OCI-LY7 (cell line): ENCODE results near the gene ZNF490. TPM values are rescaled to one million over a fixed set of nuclear protein-coding genes. Genes with fewer than 3 reads are reported as not detected.

ENCODE experiments used
- BruUV-seq: library from RNA; stranded (reverse); fragments of 400-500 nt; replicated peaks from 2 replicates; lab custom pipeline; 2021; lab: Mats Ljungman, UMichigan
- CTCF ChIA-PET: fragments of 300-600 bp; sonication (Branson Sonifier 250); formaldehyde crosslinking; loops from one replicate; lab custom pipeline; 2022; ENCODE audit warnings: antibody characterized with exemption; ENCODE audit not compliant: unreplicated experiment; lab: Charles Lee
- POLR2A ChIA-PET: fragments of 300-600 bp; sonication (Branson Sonifier 250); formaldehyde crosslinking; loops from one replicate; lab custom pipeline; 2022; ENCODE audit warnings: antibody characterized with exemption; lab: Charles Lee
- DNase-seq: peaks from one replicate; pipeline ENCODE4 v3.0.0-alpha.2; 2015; ENCODE audit warnings: low spot score
- H2AFZ ChIP-seq: fragments of 200-600 bp; sonication (generic), shearing (Covaris generic); 2 replicates; pipeline ENCODE4 v1.6.1; 2014; ENCODE audit warnings: mild to moderate bottlenecking, antibody characterized with exemption, low read length, moderate library complexity
- H3K27ac ChIP-seq: fragments of 200-600 bp; sonication (generic); 2 replicates; pipeline ENCODE4 v1.5.1; 2014; ENCODE audit warnings: mixed run types, low read depth, mild to moderate bottlenecking, moderate library complexity, low read length, inconsistent platforms; ENCODE audit not compliant: poor library complexity, severe bottlenecking
- H3K36me3 ChIP-seq: fragments of 200-600 bp; sonication (generic); 2 replicates; pipeline ENCODE4 v1.6.1; 2014; ENCODE audit warnings: mild to moderate bottlenecking, antibody characterized with exemption, low read length, moderate library complexity, mixed read lengths; ENCODE audit not compliant: insufficient read depth
- H3K4me1 ChIP-seq: fragments of 200-600 bp; sonication (generic); 2 replicates; pipeline ENCODE4 v1.5.1; 2014; ENCODE audit warnings: mild to moderate bottlenecking, low read length; ENCODE audit not compliant: insufficient read depth, poor library complexity, severe bottlenecking
- H3K4me2 ChIP-seq: fragments of 200-600 bp; sonication (generic); 2 replicates; pipeline ENCODE4 v1.6.1; 2014; ENCODE audit warnings: mild to moderate bottlenecking, low read length
- H3K4me3 ChIP-seq: fragments of 200-600 bp; sonication (generic); 2 replicates; pipeline ENCODE4 v1.5.1; 2014; ENCODE audit warnings: mild to moderate bottlenecking, low read depth, low read length; ENCODE audit not compliant: poor library complexity, severe bottlenecking
- H3K79me2 ChIP-seq: fragments of 200-600 bp; sonication (generic); 2 replicates; pipeline ENCODE4 v1.6.1; 2016; ENCODE audit warnings: low read depth, mild to moderate bottlenecking, low read length, moderate library complexity, mixed read lengths; ENCODE audit not compliant: insufficient read depth
- H3K9me2 ChIP-seq: fragments of 200-600 bp; sonication (generic); 2 replicates; pipeline ENCODE4 v1.6.1; 2016; ENCODE audit warnings: mild to moderate bottlenecking, low read length, mixed read lengths; ENCODE audit not compliant: insufficient read depth
- H3K9me3 ChIP-seq: fragments of 200-600 bp; sonication (generic); 2 replicates; pipeline ENCODE4 v1.6.1; 2014; ENCODE audit warnings: mild to moderate bottlenecking, mixed run types, low read length, mixed read lengths
- H4K20me1 ChIP-seq: fragments of 200-600 bp; sonication (generic); 2 replicates; pipeline ENCODE4 v1.6.1; 2014; ENCODE audit warnings: mild to moderate bottlenecking, antibody characterized with exemption, low read length, moderate library complexity, mixed read lengths; ENCODE audit not compliant: insufficient read depth
- CTCF ChIP-seq: fragments of 200-600 bp; sonication (generic); conservative IDR thresholded peaks from 2 replicates; pipeline ENCODE4 v1.5.1; 2014; ENCODE audit warnings: mild to moderate bottlenecking, antibody characterized with exemption, low read length, moderate library complexity, mixed read lengths
- EZH2phosphoT487 ChIP-seq: fragments of 200-600 bp; sonication (generic); IDR thresholded peaks from 2 replicates; pipeline ENCODE4 v1.6.1; 2018; ENCODE audit warnings: low read depth, borderline replicate concordance, mild to moderate bottlenecking, mixed run types, antibody characterized with exemption, low read length, moderate library complexity, mixed read lengths
- intact Hi-C: fragments of 100-400 bp; cut with micrococcal nuclease; formaldehyde crosslinking; loops from one replicate; pipeline ENCODE4 v1.10.0; 2022; ENCODE audit not compliant: unreplicated experiment
- total RNA-seq, 2 experiments: library from RNA; depleted of rRNA in 1 of 2; stranded (reverse); fragments of >200 nt in 1 of 2; shearing (Covaris generic) in 1 of 2; gene quantifications; 2 replicates each; pipeline ENCODE4 v1.2.3, GENCODE V29; 2014 to 2022

ZNF490 gene
- total RNA-seq, 2 experiments from 2014 or later, result 8.1 to 8.6 TPM

DNA sequence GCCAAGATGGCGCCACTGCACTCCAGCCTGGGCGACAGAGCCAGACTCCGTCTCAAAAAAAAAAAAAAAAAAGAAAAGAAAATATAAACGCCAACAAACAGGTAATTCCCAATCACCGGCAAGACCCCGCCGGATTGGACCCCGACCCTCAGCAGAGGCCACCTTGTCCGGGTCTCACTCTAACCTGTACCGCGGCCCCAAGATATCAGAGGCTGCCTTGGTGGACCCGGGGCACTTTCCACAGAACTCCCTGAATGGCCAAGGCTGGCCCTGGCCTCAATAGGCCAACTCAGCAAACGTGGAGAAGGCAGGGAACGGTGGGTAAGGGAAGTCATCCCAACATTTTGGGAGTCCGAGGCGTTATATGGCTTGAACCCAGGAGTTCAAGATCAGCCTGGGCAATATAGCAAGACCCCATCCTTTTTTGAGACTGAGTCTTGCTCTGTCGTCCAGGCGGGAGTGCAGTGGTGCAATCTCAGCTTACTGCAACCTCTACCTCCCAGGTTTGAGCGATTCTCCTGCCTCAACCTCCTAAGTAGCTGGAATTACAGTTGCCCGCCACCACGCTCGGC is 28.1 kb upstream of the ZNF490 start:
- TF ChIP-seq CTCF, result no peak
- POLR2A ChIA-PET, result no interaction called here
- intact Hi-C loops, result no loop called here

DNA sequence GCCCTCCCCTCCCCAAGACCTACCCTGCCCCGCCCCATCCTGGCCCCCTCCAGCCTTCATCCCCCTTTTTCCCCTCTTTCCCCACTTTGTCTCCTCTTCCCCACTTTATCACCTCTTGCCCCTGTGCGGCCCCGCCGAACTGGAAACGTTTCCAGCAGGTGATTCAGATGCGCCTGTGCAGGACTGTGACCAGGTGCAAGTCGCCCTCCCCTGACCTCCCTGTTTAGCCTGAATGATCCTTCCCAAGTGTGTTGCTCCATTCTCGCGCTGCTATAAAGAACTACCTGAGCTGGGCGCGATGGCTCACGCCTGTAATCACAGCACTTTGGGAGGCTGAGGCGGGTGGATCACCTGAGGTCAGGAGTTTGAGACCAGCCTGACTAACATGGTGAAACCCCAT is 26.0 kb upstream of the ZNF490 start:
- H3K4me1 ChIP-seq, result peaks cover 6% of the 10 kb centered on the region
- H3K4me3 ChIP-seq, result no peak overlapping the region
- no peaks in the 10 kb centered on the region; the same call in 1 of the 2 replicates for H4K20me1 ChIP-seq
- no peaks in the 10 kb centered on the region for H3K9me3 ChIP-seq
- no peaks in the 10 kb centered on the region for H3K79me2 ChIP-seq
- no peak overlapping the region for H3K4me2 ChIP-seq
- no peak for DNase-seq
- intact Hi-C loops, result no loop called here
- H3K36me3 ChIP-seq, result no peaks in the 10 kb centered on the region
- ChIA-PET CTCF (no interaction called here), POLR2A (no interaction called here)
- no TSS peak for BruUV-seq
- TF ChIP-seq CTCF (no peak), EZH2phosphoT487 (no peak)
- no peak overlapping the region for H2AFZ ChIP-seq
- H3K9me2 ChIP-seq, result no peaks in the 10 kb centered on the region
- H3K27ac ChIP-seq, result no peak overlapping the region

More for the DNA sequence above, 28.1 kb upstream of the ZNF490 start:
- no TSS peak for BruUV-seq
- Histone ChIP-seq H3K9me2 (no peaks in the 10 kb centered on the region), H3K4me2 (no peak overlapping the region), H3K4me3 (no peak overlapping the region), H2AFZ (no peak overlapping the region), H3K79me2 (no peaks in the 10 kb centered on the region), H4K20me1 (no peaks in the 10 kb centered on the region; the same call in 1 of the 2 replicates), H3K36me3 (no peaks in the 10 kb centered on the region), H3K4me1 (peaks cover 6% of the 10 kb centered on the region), H3K27ac (no peak overlapping the region), H3K9me3 (no peaks in the 10 kb centered on the region)
- no peak for DNase-seq
- CTCF ChIA-PET, result no interaction called here

GRCh38 chr19:12629215-12629614 is 18.6 kb upstream of the ZNF490 start:
- intact Hi-C loops, result no loop called here
- no peaks in the 10 kb centered on the region for H3K4me1 ChIP-seq
- peaks cover 50% of the 10 kb centered on the region for H3K36me3 ChIP-seq
- H3K79me2 ChIP-seq, result no peaks in the 10 kb centered on the region
- no peaks in the 10 kb centered on the region; the same call in 1 of the 2 replicates for H4K20me1 ChIP-seq
- no peak for DNase-seq
- TSS peak; percentile 57 for BruUV-seq
- no peak overlapping the region for H3K4me3 ChIP-seq
- TF ChIP-seq CTCF, result no peak
- no peak for TF ChIP-seq EZH2phosphoT487
- no peak overlapping the region for H2AFZ ChIP-seq
- ChIA-PET CTCF (no interaction called here), POLR2A (no interaction called here)
- no peaks in the 10 kb centered on the region; the same call in 1 of the 2 replicates for H3K9me3 ChIP-seq
- no peaks in the 10 kb centered on the region for H3K9me2 ChIP-seq
- no peak overlapping the region for H3K4me2 ChIP-seq
- no peak overlapping the region for H3K27ac ChIP-seq
